ENCODE results near the gene CLTA. TPM values are rescaled to one million over a fixed set of nuclear protein-coding genes. Genes with fewer than 3 reads are reported as not detected.

The CLTA gene
- total and polyA plus RNA-seq, 2 of the 8 experiments (the other 6 are each of a cell fraction or from before 2014, with no cell fraction given): 137 to 236 TPM

DNA sequence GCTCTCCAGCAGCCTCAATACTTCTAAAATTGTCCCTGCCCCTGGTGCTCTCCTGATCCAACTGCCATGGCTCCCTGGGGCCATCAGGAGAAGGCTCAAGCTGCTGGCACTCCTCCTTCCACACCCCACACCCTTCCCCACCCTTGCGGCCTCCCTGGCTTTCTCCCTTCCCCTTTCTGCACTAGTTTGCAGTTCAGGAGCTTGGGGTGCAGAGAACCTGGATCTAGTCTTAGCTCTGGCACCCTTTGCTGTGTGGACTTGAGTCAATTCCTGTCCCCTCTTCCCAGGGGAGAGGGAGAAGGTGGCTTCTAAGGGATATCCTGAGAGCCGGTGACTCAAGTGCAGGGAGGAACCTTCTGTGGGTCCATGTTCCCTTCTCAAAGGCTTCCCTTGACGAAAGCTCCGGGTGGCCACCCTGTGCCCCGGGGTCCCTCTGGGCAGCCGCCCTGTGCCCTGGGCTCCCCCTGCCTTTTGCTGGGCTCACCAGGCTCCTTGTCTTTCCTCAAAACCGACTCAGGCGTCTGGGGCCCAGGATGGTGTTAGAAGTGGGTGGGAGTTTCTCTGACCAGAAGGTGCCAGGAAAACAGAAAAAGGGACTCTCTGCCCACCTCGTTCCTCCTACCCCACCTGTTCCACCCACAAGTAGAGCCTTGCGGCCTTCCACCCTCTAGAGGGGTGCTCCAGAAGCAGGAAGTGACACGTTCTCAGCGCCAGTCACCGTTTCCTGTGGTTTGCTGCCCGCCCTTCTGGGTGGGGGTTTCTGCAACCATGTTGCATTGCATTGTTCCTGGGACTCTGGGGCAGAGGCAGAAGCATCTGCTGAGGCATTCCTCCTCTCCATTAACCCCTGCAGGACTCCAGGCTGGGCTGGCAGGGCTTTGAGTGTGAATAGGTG lies 39.2 kb upstream of the CLTA start (continued):
- TF ChIP-seq ZNF274 (IDR thresholded peaks at IDR 0.05; ENCODE audit: borderline replicate concordance, extremely low read depth, low read length) (no peak), SIX5 (IDR thresholded peaks at IDR 0.05; ENCODE audit: low read depth, low read length) (no peak), NRF1 (IDR thresholded peaks at IDR 0.05; ENCODE audit: low read depth, low read length) (no peak), CEBPB (IDR thresholded peaks at IDR 0.05; ENCODE audit: low read depth, low read length) (no peak), TAF1 (IDR thresholded peaks at IDR 0.05; ENCODE audit: low read depth, low read length) (no peak), RAD21 (IDR thresholded peaks at IDR 0.05 in 1 of 2, conservative IDR thresholded peaks at IDR 0.05 in 1 of 2; ENCODE audit: low read depth in 2 of 2, low read length in 2 of 2) (no peak), CTCF (IDR thresholded peaks at IDR 0.05; ENCODE audit: control extremely low read depth in 1 of 3, insufficient read depth in 1 of 3, low read depth in 1 of 3, low read length in 3 of 3) (no peak)

All from H1 (cell line).